Endodermal cell (in vitro differentiated cells): ENCODE results near the gene TMEM100. TPM values are rescaled to one million over a fixed set of nuclear protein-coding genes. Genes with fewer than 3 reads are reported as not detected.
A peak's percentile ranks its signal among the peaks of the same experiment; 100 is the strongest.

Experiments used
- DNase-seq: peaks from one replicate; pipeline ENCODE4 v3.0.0-alpha.2; 2017
- H3K27ac ChIP-seq: 2 replicates; pipeline ENCODE4 v1.5.1; 2013; ENCODE audit warnings: mild to moderate bottlenecking, low read depth, low read length, moderate library complexity
- H3K27me3 ChIP-seq: 2 replicates; pipeline ENCODE4 v1.6.1; 2013; ENCODE audit warnings: mild to moderate bottlenecking, low read length, moderate library complexity; ENCODE audit not compliant: insufficient read depth, control insufficient read depth, poor library complexity, severe bottlenecking
- H3K36me3 ChIP-seq: 2 replicates; pipeline ENCODE4 v1.7.0; 2013; ENCODE audit warnings: mild to moderate bottlenecking, low read length, moderate library complexity; ENCODE audit not compliant: control insufficient read depth, insufficient read depth
- H3K4me1 ChIP-seq: one replicate; pipeline ENCODE4 v1.7.0; 2013; ENCODE audit warnings: low read length; ENCODE audit not compliant: control insufficient read depth, insufficient read depth
- H3K4me3 ChIP-seq: 2 replicates; pipeline ENCODE4 v1.5.1; 2013; ENCODE audit warnings: mild to moderate bottlenecking, low read length, moderate library complexity
- H3K9ac ChIP-seq: 2 replicates; pipeline ENCODE4 v1.6.1; 2013; ENCODE audit warnings: mild to moderate bottlenecking, low read length, moderate library complexity; ENCODE audit not compliant: poor library complexity, severe bottlenecking; ENCODE audit errors: extremely low read depth
- H3K9me3 ChIP-seq: 2 replicates; pipeline ENCODE4 v1.6.1; 2013; ENCODE audit warnings: mild to moderate bottlenecking, low read length, moderate library complexity; ENCODE audit not compliant: control insufficient read depth
- H3K27ac Mint-ChIP-seq: 2 replicates; pipeline ENCODE4 v1.8.0; 2020; ENCODE audit warnings: mixed read lengths
- H3K27me3 Mint-ChIP-seq: 2 replicates; pipeline ENCODE4 v1.8.0; 2021; ENCODE audit warnings: mild to moderate bottlenecking, mixed read lengths; ENCODE audit not compliant: insufficient read depth
- H3K36me3 Mint-ChIP-seq: 2 replicates; pipeline ENCODE4 v1.8.0; 2020; ENCODE audit warnings: low read depth, mixed read lengths
- H3K4me1 Mint-ChIP-seq: 2 replicates; pipeline ENCODE4 v1.8.0; 2020; ENCODE audit warnings: mixed read lengths
- H3K4me3 Mint-ChIP-seq: 2 replicates; pipeline ENCODE4 v1.8.0; 2020; ENCODE audit warnings: mild to moderate bottlenecking, moderate library complexity, mixed read lengths
- H3K9me3 Mint-ChIP-seq: 2 replicates; pipeline ENCODE4 v1.8.0; 2020; ENCODE audit warnings: mild to moderate bottlenecking, mixed read lengths
- WGBS, 2 experiments: methylation state at CpG; one replicate each; pipeline versions ENCODE4 v1.1.5 to v1.1.7; 2013; ENCODE audit warnings: missing lambda C conversion rate in 2 of 2, mixed read lengths in 1 of 2; ENCODE audit not compliant: insufficient coverage in 1 of 2, insufficient read length in 1 of 2; 5-methylcytosine and 5-hydroxymethylcytosine counted together
- total RNA-seq, 2 donors: library from RNA; stranded (reverse); fragmentation: NEBNext Ultra II Directional in 1 of 2; extraction: Animal tissue kit (Norgen Biotek cat#: 25700) in 1 of 2; gene quantifications; 2 replicates in 1 of 2; 3 replicates in 1 of 2; pipeline ENCODE4 v1.2.1, GENCODE V29; 2021
- TF ChIP-seq, protein P1 (sequence below): fragments of 200-600 bp; sonication (generic); conservative IDR thresholded peaks from 2 replicates; pipeline ENCODE4 v1.5.0; 2021; ENCODE audit warnings: antibody characterized with exemption, mild to moderate bottlenecking

Gene TMEM100
- total RNA-seq, 2 donors from 2014 or later: 0.71 to 4.3 TPM

DNA sequence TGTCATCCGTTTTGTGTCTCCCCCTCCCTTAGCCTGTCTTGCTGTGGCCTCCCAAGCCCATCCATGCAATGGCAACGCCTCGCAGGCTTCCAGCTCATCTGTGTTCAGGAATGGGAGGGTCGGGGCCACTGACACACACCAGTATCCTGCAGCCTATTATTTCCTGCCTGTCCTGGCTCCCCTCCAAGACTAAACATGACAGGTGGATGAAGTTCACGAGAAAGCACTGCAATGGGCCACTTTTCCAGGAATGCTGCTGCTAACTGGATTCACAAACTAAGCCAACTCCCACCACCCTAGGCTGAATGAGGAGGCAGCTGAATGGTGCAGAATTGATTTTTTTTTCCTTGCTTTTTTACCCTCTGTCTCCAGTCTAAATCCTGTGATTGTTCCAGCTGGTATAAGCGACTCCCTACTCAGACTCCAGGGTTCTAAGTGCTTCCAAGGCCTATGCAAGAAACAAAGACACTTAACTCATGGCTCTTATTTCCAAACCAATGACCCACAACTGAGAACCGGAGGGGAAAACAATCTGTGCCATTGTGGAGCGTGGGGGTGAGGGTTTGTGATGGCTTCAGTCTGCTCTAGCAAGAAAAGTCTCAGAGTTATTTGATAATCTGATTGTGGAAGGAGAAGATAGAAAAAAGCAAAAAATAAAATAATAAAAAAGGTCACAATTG, 23.3 kb downstream of the TMEM100 start:
- no peaks in the 10 kb centered on the region for H3K9me3 ChIP-seq
- no peak overlapping the region for H3K4me3 ChIP-seq
- TF ChIP-seq, protein P1, sequence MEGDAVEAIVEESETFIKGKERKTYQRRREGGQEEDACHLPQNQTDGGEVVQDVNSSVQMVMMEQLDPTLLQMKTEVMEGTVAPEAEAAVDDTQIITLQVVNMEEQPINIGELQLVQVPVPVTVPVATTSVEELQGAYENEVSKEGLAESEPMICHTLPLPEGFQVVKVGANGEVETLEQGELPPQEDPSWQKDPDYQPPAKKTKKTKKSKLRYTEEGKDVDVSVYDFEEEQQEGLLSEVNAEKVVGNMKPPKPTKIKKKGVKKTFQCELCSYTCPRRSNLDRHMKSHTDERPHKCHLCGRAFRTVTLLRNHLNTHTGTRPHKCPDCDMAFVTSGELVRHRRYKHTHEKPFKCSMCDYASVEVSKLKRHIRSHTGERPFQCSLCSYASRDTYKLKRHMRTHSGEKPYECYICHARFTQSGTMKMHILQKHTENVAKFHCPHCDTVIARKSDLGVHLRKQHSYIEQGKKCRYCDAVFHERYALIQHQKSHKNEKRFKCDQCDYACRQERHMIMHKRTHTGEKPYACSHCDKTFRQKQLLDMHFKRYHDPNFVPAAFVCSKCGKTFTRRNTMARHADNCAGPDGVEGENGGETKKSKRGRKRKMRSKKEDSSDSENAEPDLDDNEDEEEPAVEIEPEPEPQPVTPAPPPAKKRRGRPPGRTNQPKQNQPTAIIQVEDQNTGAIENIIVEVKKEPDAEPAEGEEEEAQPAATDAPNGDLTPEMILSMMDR: no peak
- Mint-ChIP-seq H3K4me3 (no peak overlapping the region), H3K9me3 (peaks cover 12% of the 10 kb centered on the region), H3K36me3 (no peaks in the 10 kb centered on the region), H3K27me3 (no peaks in the 10 kb centered on the region), H3K4me1 (no peaks in the 10 kb centered on the region), H3K27ac (no peak overlapping the region)
- no peaks in the 10 kb centered on the region for H3K4me1 ChIP-seq
- H3K36me3 ChIP-seq: no peaks in the 10 kb centered on the region
- peak overlapping the region; percentile 37 for H3K27ac ChIP-seq
- no peaks in the 10 kb centered on the region for H3K27me3 ChIP-seq
- 90 to 97% methylated on average over 6 to 8 of the region's 8 CpGs for WGBS, 2 experiments
- no peak overlapping the region for H3K9ac ChIP-seq
- DNase-seq: no peak

- DNase-seq: no peak
- Histone ChIP-seq H3K4me1 (peaks cover 8% of the 10 kb centered on the region), H3K9ac (no peak overlapping the region), H3K27me3 (no peaks in the 10 kb centered on the region), H3K36me3 (no peaks in the 10 kb centered on the region), H3K27ac (no peak overlapping the region), H3K4me3 (no peak overlapping the region), H3K9me3 (peaks cover 3% of the 10 kb centered on the region)
- H3K9me3 Mint-ChIP-seq: no peaks in the 10 kb centered on the region
- H3K36me3 Mint-ChIP-seq: no peaks in the 10 kb centered on the region
- no peak overlapping the region for H3K4me3 Mint-ChIP-seq
- TF ChIP-seq, protein P1: no peak
- peaks cover 5% of the 10 kb centered on the region for H3K4me1 Mint-ChIP-seq
- WGBS, 2 experiments: 70 to 82% methylated on average over 4 of the region's 5 CpGs
- H3K27me3 Mint-ChIP-seq: no peaks in the 10 kb centered on the region
- H3K27ac Mint-ChIP-seq: no peak overlapping the region
Observed at GRCh38 chr17:55694286-55694910, 28.3 kb downstream of the TMEM100 start.

DNA sequence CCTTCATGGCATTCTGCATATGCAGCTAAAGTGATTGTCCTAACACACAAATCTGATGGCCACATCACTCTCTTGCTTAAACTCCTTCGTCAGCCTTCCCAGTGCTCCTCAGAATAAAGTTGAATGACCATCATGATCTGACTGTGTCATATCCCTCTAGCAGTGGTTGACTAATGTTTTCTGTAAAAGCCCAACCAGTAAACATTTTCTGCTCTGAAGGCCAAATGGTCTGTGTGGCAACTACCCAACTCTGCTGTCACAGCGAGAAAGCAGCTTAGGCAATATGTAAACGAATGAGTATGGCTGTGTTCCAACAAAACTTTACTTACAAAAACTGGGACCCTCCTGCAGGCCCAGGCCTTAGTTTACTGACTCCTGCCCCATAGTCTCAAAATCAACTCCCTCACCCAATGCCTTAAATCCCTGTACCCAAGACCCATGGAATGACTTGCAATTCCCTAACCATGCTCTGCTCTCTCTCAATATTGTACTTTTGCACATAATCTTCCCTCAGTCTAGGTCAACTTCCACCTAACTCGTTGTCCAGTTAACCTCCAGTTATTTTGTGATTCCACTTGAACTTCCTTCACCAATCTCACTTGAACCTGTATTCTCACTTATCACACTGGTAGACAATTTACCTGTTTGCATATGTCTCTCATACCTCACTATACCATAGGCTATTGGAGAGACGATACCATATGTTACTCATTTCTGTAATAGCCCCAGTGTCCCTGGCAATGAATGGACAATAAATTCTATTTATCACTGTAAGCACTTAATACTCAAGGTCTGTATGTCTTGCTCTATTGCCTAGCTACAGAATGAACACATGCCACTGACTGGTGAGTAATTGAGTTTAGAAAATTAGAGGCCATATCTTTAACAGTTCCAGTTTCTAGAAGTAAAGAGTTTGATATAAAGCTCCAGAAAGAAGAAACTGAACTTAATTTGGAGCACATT, 29.1 kb downstream of the TMEM100 start:
- Mint-ChIP-seq H3K36me3 (no peaks in the 10 kb centered on the region), H3K27me3 (no peaks in the 10 kb centered on the region), H3K4me1 (peaks cover 5% of the 10 kb centered on the region), H3K4me3 (no peak overlapping the region), H3K27ac (no peak overlapping the region), H3K9me3 (peaks cover 3% of the 10 kb centered on the region)
- Histone ChIP-seq H3K9ac (no peak overlapping the region), H3K27ac (no peak overlapping the region), H3K9me3 (peaks cover 7% of the 10 kb centered on the region), H3K27me3 (no peaks in the 10 kb centered on the region), H3K4me1 (peaks cover 8% of the 10 kb centered on the region), H3K4me3 (no peak overlapping the region), H3K36me3 (no peaks in the 10 kb centered on the region)
- DNase-seq: no peak
- 83 to 98% methylated on average over 4 to 5 of the region's 5 CpGs for WGBS, 2 experiments
- TF ChIP-seq, protein P1: no peak
